Thoracic aorta (tissue), 2 donors: ENCODE results near the gene TTC39C. TPM values are rescaled to one million over a fixed set of nuclear protein-coding genes. Genes with fewer than 3 reads are reported as not detected.
A peak's percentile ranks its signal among the peaks of the same experiment; 100 is the strongest.
"Not testable (repeated sequence)": the region's sequence is repeated elsewhere in the genome, so short reads cannot be mapped to it uniquely, and the experiment has no call there.

Source experiments
- ATAC-seq: fragments of 150-250 bp; one replicate; pipeline ENCODE4 v1.8.0; 2017; ENCODE audit warnings: low read depth; ENCODE audit not compliant: insufficient number of reproducible peaks, low FRiP score
- DNase-seq: peaks from one replicate; pipeline ENCODE4 v3.0.0-alpha.2; 2020; ENCODE audit warnings: low spot score
- H3K27ac ChIP-seq, 2 donors: fragments of 200-600 bp; sonication (generic); 1 replicate in 1 of 2; 2 replicates in 1 of 2; pipeline ENCODE4 v1.5.1; 2016; ENCODE audit warnings: mild to moderate bottlenecking in 2 of 2, moderate library complexity in 2 of 2
- H3K27me3 ChIP-seq: fragments of 200-600 bp; sonication (generic); replicated peaks from 2 replicates; pipeline ENCODE4 v1.6.0; 2016; ENCODE audit warnings: mild to moderate bottlenecking; ENCODE audit not compliant: insufficient read depth
- H3K36me3 ChIP-seq: fragments of 200-600 bp; sonication (generic); one replicate; pipeline ENCODE4 v1.5.1; 2016
- H3K4me1 ChIP-seq, 2 donors: fragments of 200-600 bp; sonication (generic); 1 replicate in 1 of 2; 2 replicates in 1 of 2; pipeline versions ENCODE4 v1.5.1 to v1.6.0; 2016; ENCODE audit warnings: low read depth in 2 of 2, mild to moderate bottlenecking in 1 of 2; ENCODE audit not compliant: control insufficient read depth in 1 of 2
- H3K4me3 ChIP-seq: fragments of 200-600 bp; sonication (generic); 2 replicates; pipeline ENCODE4 v1.5.1; 2016; ENCODE audit warnings: mild to moderate bottlenecking
- H3K9me3 ChIP-seq: fragments of 200-600 bp; sonication (generic); 2 replicates; pipeline ENCODE4 v1.5.1; 2016
- total RNA-seq, 2 donors: library from RNA; depleted of rRNA; stranded (reverse); fragments of >200 nt; gene quantifications; one replicate each; pipeline versions ENCODE4 v1.1.0 to v1.2.3, GENCODE V29; 2016
- TF ChIP-seq, protein P1 (sequence below): fragments of 200-600 bp; sonication (generic); IDR thresholded peaks from one replicate; pipeline ENCODE4 v1.5.1; 2019; ENCODE audit warnings: antibody characterized with exemption

Gene TTC39C
- total RNA-seq, 2 donors from 2014 or later, result 13.5 to 23.4 TPM

DNA sequence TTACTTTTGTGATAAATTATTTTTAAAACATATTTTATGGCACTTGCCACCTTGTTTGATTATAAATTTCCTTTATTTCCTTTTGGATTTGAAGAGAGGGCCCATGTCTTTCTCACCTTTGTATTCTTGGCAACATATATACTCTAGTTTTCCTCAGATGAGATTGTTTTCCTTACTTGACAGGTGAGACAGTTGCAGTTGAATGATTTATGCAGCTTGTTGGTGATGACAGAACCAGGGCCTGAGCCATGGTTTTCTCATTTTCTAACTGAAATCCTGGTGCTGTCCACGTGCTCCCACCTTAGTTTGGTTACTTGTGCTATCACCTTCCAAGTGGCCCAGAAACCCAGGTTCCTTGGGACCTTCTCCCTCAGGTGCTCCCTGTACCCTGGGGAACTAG, 58.2 kb downstream of the TTC39C start:
- H3K4me3 ChIP-seq, result no peak overlapping the region
- ATAC-seq, result no peak
- H3K27ac ChIP-seq, result no peak overlapping the region
- no peaks in the 10 kb centered on the region for H3K36me3 ChIP-seq
- peaks cover 0 to 23% of the 10 kb centered on the region in 2 donors for H3K4me1 ChIP-seq
- TF ChIP-seq, protein P1, sequence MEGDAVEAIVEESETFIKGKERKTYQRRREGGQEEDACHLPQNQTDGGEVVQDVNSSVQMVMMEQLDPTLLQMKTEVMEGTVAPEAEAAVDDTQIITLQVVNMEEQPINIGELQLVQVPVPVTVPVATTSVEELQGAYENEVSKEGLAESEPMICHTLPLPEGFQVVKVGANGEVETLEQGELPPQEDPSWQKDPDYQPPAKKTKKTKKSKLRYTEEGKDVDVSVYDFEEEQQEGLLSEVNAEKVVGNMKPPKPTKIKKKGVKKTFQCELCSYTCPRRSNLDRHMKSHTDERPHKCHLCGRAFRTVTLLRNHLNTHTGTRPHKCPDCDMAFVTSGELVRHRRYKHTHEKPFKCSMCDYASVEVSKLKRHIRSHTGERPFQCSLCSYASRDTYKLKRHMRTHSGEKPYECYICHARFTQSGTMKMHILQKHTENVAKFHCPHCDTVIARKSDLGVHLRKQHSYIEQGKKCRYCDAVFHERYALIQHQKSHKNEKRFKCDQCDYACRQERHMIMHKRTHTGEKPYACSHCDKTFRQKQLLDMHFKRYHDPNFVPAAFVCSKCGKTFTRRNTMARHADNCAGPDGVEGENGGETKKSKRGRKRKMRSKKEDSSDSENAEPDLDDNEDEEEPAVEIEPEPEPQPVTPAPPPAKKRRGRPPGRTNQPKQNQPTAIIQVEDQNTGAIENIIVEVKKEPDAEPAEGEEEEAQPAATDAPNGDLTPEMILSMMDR, result no peak
- no peak for DNase-seq
- no peaks in the 10 kb centered on the region for H3K27me3 ChIP-seq
- no peaks in the 10 kb centered on the region for H3K9me3 ChIP-seq

GRCh38 chr18:24073791-24074190, 59.2 kb downstream of the TTC39C start:
- H3K9me3 ChIP-seq, result no peaks in the 10 kb centered on the region
- H3K4me1 ChIP-seq, result peaks cover 0 to 23% of the 10 kb centered on the region in 2 donors
- TF ChIP-seq, protein P1, result no peak
- no peaks in the 10 kb centered on the region for H3K27me3 ChIP-seq
- H3K36me3 ChIP-seq, result no peaks in the 10 kb centered on the region
- ATAC-seq (no peak), DNase-seq (no peak)
- no peak overlapping the region for H3K4me3 ChIP-seq
- H3K27ac ChIP-seq, result no peak overlapping the region

- H3K4me1 ChIP-seq, result peaks cover 0 to 23% of the 10 kb centered on the region in 2 donors
- not testable (repeated sequence) for ATAC-seq, H3K36me3 ChIP-seq, DNase-seq, H3K4me3 ChIP-seq, H3K27ac ChIP-seq, H3K27me3 ChIP-seq, H3K9me3 ChIP-seq
Observed at GRCh38 chr18:24074757-24075156, 60.2 kb downstream of the TTC39C start.

DNA sequence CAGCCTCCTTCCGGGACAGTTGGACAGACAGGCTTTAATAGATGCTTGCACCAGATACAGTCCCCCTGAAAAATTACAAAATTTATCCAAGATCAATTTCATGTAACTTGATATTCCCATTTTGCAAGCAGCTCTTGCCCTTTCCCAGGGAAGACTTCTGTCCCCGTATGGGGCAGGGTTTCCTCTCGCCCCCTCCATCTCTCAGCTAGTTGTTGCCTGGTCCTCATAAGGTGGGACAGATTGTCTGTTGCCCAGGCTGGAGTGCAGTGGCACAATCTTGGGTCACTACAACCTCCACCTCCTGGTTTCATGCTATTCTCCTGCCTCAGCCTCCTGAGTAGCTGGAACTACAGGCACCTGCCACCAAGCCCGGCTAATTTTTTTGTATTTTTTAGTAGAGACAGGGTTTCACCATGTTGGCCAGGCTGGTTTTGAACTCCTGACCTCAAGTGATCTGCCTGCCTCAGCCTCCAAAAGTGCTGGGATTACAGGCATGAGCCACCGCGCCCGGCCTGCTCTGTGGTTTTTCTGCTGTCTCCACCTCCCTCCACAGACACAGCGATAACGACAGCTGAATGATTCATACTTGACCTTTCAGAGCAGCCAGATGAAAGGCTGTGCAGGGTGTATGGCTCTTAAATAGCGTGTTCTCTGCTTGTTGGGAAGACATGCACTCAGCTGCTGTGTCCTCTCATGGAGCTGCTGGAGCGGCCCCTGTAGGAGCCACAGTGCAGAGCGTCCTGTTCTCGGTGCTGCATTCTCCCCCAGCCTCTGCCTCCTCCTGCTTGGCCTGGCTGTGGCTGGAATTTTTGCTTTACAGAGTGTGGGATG, 61.4 kb downstream of the TTC39C start:
- H3K36me3 ChIP-seq, result no peaks in the 10 kb centered on the region
- H3K27me3 ChIP-seq, result no peaks in the 10 kb centered on the region
- peak overlapping the region; percentile 19 for H3K4me3 ChIP-seq
- DNase-seq (peak; percentile 36), ATAC-seq (peak; percentile 88)
- no peaks in the 10 kb centered on the region for H3K9me3 ChIP-seq
- H3K27ac ChIP-seq, result peak overlapping the region; percentile 49 to 76
- H3K4me1 ChIP-seq, result peaks cover 0 to 23% of the 10 kb centered on the region in 2 donors
- TF ChIP-seq, protein P1, result peak; percentile 24

DNA sequence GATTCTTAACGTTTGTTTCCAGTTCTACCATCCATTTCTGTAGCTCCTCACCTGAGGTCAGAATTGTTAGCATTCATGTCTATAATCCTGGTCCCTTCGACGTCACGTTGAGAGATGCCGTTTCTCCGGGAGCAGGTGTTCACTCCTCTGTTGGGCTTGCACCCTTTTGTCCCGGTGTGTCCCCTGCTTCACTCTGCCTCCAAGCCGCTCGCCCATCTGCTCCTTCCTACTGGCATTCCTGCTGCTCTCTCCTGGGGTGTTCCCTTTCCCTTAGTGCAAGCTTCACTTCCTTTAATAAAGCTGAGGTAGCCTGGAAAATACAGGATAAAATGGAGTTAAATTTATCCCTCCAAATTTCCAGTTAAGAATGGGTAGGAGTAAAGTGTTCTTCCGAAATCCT, 62.4 kb downstream of the TTC39C start:
- H3K27me3 ChIP-seq, result no peaks in the 10 kb centered on the region
- H3K27ac ChIP-seq, result peak overlapping the region; percentile 49 to 76
- no peak overlapping the region for H3K4me3 ChIP-seq

More for the DNA sequence above, 62.4 kb downstream of the TTC39C start:
- Histone ChIP-seq H3K36me3 (no peaks in the 10 kb centered on the region), H3K4me1 (peaks cover 0 to 23% of the 10 kb centered on the region in 2 donors), H3K9me3 (no peaks in the 10 kb centered on the region)
- TF ChIP-seq, protein P1, result no peak
- no peak for ATAC-seq
- no peak for DNase-seq
